GM21423 (cell line): ENCODE results near the gene CNN2.
A peak's percentile ranks its signal among the peaks of the same experiment; 100 is the strongest.

Experiments
- ATAC-seq: cut with Tn5 transposase; IDR thresholded peaks from one replicate; pipeline ENCODE4 v1.9.1; 2021; ENCODE audit warnings: mild to moderate bottlenecking, moderate library complexity; ENCODE audit not compliant: unreplicated experiment

Gene CNN2

DNA sequence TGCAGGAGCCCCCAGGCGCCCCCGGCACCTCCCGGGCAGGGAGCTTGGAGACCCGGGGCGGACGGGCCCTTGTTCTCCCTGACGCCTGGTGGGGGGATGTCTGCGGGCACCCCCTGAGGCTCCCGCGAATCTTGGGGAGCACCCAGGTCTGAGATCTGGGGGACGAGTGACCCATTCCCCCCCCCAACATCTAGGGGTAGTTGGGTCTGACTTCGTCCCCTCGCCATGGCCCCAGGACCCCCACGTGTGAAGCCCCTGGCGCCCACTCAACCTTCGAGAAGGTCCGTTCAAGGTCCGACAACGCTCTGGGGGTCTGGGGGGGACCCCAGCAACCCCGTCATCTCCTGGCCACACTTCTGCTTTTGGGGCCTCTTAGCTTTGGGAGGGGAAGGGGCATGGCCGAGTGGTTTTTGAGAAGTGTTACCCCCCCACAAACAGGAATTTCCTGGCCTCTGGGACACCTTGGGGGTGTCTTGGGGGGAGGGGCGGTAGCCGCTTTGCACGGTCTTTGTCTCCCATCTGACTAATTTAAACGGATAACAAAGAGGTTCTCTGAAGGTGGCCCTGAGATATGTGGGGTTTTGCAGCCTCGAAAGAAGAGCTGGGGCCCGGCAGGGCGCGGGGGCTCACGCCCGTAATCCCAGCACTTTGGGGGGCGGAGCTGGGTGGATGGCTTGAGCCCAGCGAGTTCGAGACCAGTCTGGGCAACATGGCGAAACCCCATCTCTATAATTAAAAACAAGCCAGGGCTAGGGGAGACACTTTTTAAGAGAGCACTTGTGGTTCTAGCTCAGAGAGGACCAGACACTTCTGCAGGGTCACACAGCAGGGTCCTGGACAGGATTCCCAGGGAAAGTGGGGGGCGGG is 608 bp downstream of the CNN2 start:
- peak; percentile 15 for ATAC-seq

GRCh38 chr19:1027650-1028061 is 1.2 kb downstream of the CNN2 start:
- ATAC-seq: no peak

DNA sequence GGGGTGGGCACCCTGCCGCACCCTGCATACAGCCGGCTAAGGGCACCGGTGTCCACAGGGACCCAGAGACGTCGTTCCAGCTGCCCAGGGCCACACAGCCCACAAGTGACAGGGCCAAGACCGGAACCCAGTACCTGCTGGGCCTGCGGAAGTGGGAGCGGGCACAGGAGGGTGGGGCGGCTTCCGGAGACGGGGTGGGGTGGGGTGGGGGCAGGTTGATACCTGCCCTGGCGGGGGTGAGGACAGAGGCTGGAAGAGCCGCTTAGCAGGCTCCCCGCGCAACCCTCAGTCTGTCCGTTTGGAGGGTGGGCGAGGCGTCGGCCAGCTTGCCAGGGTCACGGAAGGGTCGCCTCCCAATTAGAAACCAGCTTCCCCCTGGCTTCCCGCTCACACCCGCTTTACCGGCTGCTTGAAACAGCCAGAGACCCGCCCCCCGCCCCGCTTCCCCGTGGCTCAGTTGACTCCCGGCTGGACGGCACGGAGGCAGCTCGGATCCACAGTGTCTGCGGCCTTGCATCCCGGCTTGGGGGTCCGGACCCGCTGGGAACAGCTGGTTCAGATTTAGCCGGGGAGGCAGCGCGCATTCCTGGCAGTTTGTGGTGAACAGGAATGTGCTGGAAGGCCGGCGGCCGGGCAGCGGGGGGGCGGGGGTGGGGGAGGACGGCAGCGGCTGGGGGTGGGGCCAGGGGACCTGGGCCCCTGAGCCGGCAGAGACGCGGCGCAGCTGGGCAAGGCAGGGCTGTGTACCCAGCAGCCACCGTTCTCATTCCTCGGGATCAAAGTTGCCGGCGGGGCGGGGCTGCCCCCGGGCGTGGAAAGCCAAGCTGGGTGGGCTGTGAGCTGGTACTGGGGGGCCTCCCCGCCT is 1.9 kb downstream of the CNN2 start:
- no peak for ATAC-seq

DNA sequence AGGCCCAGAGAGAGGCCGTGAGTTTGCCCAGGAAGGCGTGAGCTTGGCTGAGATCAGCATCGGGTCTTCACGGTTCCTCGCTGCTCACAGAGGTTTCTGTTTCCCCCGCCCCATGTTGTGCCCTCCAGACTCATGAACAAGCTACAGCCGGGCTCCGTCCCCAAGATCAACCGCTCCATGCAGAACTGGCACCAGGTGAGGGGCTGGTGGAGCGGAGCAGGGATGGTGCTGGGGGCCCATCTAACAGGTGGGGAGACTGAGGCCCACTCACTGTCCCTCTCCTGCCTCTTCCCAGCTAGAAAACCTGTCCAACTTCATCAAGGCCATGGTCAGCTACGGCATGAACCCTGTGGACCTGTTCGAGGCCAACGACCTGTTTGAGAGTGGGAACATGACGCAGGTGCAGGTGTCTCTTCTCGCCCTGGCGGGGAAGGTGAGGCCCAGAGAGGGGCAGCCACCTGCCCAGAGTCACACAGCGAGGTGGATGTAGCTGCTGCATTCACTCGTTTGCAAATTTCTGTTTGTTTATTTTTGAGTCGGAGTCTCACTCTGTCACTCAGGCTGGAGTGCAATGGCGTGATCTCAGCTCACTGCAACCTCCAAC is 6.0 kb downstream of the CNN2 start:
- no peak for ATAC-seq

- no peak for ATAC-seq
Measured at GRCh38 chr19:1035998-1036621, 9.7 kb downstream of the CNN2 start.

DNA sequence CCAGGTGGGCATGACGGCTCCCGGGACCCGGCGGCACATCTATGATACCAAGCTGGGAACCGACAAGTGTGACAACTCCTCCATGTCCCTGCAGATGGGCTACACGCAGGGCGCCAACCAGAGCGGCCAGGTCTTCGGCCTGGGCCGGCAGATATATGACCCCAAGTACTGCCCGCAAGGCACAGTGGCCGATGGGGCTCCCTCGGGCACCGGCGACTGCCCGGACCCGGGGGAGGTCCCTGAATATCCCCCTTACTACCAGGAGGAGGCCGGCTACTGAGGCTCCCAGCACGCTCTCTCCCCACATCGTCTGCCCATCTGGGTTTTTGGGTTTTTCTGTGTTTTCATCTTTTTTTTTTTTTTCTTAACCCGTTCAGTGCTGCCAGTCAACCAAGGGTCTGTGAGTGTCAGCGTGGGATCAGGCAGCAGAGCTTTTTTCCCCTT is 11.2 kb downstream of the CNN2 start:
- no peak for ATAC-seq

DNA sequence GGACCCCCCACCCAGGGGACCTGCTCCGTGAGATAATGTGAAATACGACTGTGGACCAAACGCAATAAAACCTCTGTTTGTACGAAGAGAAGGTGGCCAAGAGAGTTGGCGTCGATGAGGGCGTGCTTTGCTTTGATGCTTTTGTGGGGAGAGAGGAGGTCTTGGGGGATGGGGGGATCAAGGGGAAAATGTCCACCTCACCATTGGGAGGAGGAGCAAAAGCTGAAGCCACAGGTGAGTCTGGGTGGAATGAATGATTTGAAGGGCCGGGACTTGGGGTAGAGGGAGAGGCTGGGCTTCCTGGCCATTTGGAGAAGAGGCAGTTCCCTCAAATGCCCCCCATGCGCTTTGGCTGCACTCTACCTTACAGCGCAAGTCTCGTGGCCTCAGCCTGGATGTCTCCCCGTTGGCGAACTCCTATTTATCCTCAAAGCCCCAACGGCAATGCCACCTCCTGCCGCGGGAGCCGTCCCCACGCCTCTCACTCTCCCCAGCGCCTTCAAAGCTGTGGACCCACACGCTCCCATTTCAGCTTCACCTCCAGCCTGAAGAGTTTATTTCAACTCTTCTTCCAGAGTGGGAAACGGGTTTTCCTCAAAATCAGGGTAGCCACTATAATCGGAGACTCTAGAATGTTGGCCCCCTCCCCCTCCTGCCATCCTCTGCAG is 12.7 kb downstream of the CNN2 start:
- ATAC-seq: no peak

DNA sequence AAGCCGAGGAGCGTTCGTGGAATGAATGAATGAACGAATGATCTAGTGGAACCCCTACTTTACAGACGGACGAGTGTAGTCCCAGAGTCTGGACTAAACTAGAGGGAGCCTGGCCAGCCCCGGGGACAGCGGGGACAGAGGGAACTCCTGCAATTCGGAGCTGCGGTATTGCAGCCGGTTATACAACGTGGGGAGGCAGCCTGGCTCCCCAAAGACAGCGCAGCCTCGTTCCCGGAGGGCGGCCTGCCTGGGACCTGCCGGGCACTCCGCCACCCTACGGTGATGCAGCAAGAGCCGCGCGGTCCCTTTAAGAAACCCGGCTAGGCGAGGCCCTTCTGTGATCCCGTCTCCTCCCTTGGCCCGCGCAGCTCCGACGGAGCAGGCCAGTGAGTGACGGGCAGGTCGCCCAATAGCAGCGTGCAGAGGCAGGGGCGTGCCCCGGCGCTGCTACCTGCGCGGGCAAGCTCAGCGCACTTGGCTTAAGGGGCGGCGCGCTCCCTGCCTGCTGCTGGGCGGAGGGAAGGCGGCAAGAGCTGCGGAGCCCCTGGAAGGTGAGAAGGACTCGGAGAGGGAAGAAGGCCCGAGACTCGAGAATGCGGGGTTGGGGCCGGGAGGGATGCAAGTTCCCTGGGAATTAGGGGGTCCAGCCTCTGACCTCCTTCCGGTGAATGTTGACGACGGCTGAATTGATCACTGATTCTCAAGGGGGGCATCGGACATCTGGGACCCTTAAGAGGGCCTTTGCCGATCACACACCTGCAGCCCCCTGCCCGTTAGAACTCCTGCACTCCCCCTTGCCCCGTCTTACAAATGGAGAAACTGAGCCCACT is 13.5 kb downstream of the CNN2 start, which contains the start of gene ABCA7:
ABCA7 (plus strand) TSS at position 462 of the 830 bp plus-strand sequence. CDS start 1,255 bp downstream, outside the sequence.
- peak; percentile 71 for ATAC-seq

GRCh38 chr19:1040476-1041271 is 14.3 kb downstream of the CNN2 start:
- ATAC-seq: peak; percentile 37

GRCh38 chr19:1041272-1041834 is 14.9 kb downstream of the CNN2 start:
- ATAC-seq: no peak

GRCh38 chr19:1041835-1042685 is 15.7 kb downstream of the CNN2 start:
- ATAC-seq: no peak

- ATAC-seq: no peak
Measured at GRCh38 chr19:1042689-1043511, 16.5 kb downstream of the CNN2 start.

- ATAC-seq: no peak
Measured at GRCh38 chr19:1045247-1045603, 18.8 kb downstream of the CNN2 start.

GRCh38 chr19:1046117-1046626 is 19.8 kb downstream of the CNN2 start:
- no peak for ATAC-seq

GRCh38 chr19:1046836-1047695 is 20.7 kb downstream of the CNN2 start:
- no peak for ATAC-seq
